WTC11 (cell line): ENCODE data around the gene KLHL7. TPM values are rescaled to one million over a fixed set of nuclear protein-coding genes. Genes with fewer than 3 reads are reported as not detected.
A peak's percentile ranks its signal among the peaks of the same experiment; 100 is the strongest.

Experiments
- ATAC-seq: fragments of 200-7000 bp; cut with Tn5 transposase; 2 replicates; pipeline ENCODE4 v1.10.0; 2021; ENCODE audit warnings: mild to moderate bottlenecking, moderate library complexity
- CTCF ChIA-PET: fragments of 300-600 bp; sonication (Branson Sonifier 250); formaldehyde crosslinking; loops from one replicate; lab custom pipeline; 2021; ENCODE audit warnings: antibody characterized with exemption; lab: Charles Lee
- POLR2A ChIA-PET: fragments of 350-600 bp; sonication (Branson Sonifier 250); formaldehyde crosslinking; loops from one replicate; lab custom pipeline; 2021; ENCODE audit warnings: antibody characterized with exemption; lab: Charles Lee
- DNase-seq: peaks from one replicate; pipeline ENCODE4 v3.0.0; 2021; ENCODE audit warnings: low spot score
- H3K27ac Mint-ChIP-seq: 2 replicates; pipeline ENCODE4 v1.8.0; 2021; ENCODE audit warnings: mixed read lengths
- H3K27me3 Mint-ChIP-seq: 2 replicates; pipeline ENCODE4 v1.8.0; 2021; ENCODE audit warnings: low read depth, mild to moderate bottlenecking, moderate library complexity, mixed read lengths
- H3K36me3 Mint-ChIP-seq: 2 replicates; pipeline ENCODE4 v1.8.0; 2021; ENCODE audit warnings: mixed read lengths
- H3K4me1 Mint-ChIP-seq: 2 replicates; pipeline ENCODE4 v1.8.0; 2022; ENCODE audit warnings: mixed read lengths
- H3K4me3 Mint-ChIP-seq: 2 replicates; pipeline ENCODE4 v1.8.0; 2021; ENCODE audit warnings: mild to moderate bottlenecking, moderate library complexity, mixed read lengths
- H3K9me3 Mint-ChIP-seq: 2 replicates; pipeline ENCODE4 v1.8.0; 2021; ENCODE audit warnings: mixed read lengths
- ATF6 ChIP-seq: sonication (generic); formaldehyde crosslinking; IDR thresholded peaks from 2 replicates; pipeline ENCODE4 v1.8.1; 2023; ENCODE audit warnings: mild to moderate bottlenecking, missing genetic modification reagents
- CBFB ChIP-seq: sonication (generic); formaldehyde crosslinking; IDR thresholded peaks from 2 replicates; pipeline ENCODE4 v1.8.1; 2022; ENCODE audit warnings: mild to moderate bottlenecking, low read depth, missing genetic modification reagents
- CREM ChIP-seq: sonication (generic); formaldehyde crosslinking; IDR thresholded peaks from 2 replicates; pipeline ENCODE4 v1.8.1; 2022; ENCODE audit warnings: mild to moderate bottlenecking, missing genetic modification reagents, moderate library complexity
- EMX1 ChIP-seq: fragments of 250-450 bp; sonication (Bioruptor Pico); IDR thresholded peaks from 2 replicates; pipeline ENCODE4 v1.8.0; 2021; ENCODE audit warnings: mild to moderate bottlenecking
- ESRRA ChIP-seq: sonication (generic); formaldehyde crosslinking; IDR thresholded peaks from 2 replicates; pipeline ENCODE4 v1.8.1; 2022; ENCODE audit warnings: mild to moderate bottlenecking, missing genetic modification reagents, borderline replicate concordance
- FOXJ3 ChIP-seq: sonication (generic); formaldehyde crosslinking; IDR thresholded peaks from 2 replicates; pipeline ENCODE4 v1.9.0; 2021; ENCODE audit warnings: missing genetic modification reagents, mild to moderate bottlenecking, borderline replicate concordance
- FOXP1 ChIP-seq: sonication (generic); formaldehyde crosslinking; IDR thresholded peaks from 2 replicates; pipeline ENCODE4 v1.8.0; 2022; ENCODE audit warnings: missing genetic modification reagents, mild to moderate bottlenecking, moderate library complexity, borderline replicate concordance
- JUN ChIP-seq: sonication (generic); formaldehyde crosslinking; IDR thresholded peaks from 2 replicates; pipeline ENCODE4 v1.8.0; 2023; ENCODE audit warnings: mild to moderate bottlenecking, missing genetic modification reagents
- MLX ChIP-seq: sonication (generic); formaldehyde crosslinking; IDR thresholded peaks from 2 replicates; pipeline ENCODE4 v1.8.1; 2023; ENCODE audit warnings: mild to moderate bottlenecking, missing genetic modification reagents, moderate library complexity
- OVOL2 ChIP-seq: fragments of 250-450 bp; sonication (Bioruptor Pico); IDR thresholded peaks from 2 replicates; pipeline ENCODE4 v1.9.0; 2021; ENCODE audit warnings: mild to moderate bottlenecking, borderline replicate concordance
- RORB ChIP-seq: fragments of 250-450 bp; sonication (Bioruptor Pico); IDR thresholded peaks from 2 replicates; pipeline ENCODE4 v1.9.0; 2021; ENCODE audit warnings: mild to moderate bottlenecking
- SMAD3 ChIP-seq: sonication (generic); formaldehyde crosslinking; IDR thresholded peaks from 2 replicates; pipeline ENCODE4 v1.8.0; 2022; ENCODE audit warnings: missing genetic modification reagents, mild to moderate bottlenecking, borderline replicate concordance
- TCF7 ChIP-seq: sonication (generic); formaldehyde crosslinking; IDR thresholded peaks from 2 replicates; pipeline ENCODE4 v1.8.0; 2022; ENCODE audit warnings: mild to moderate bottlenecking, low read depth, missing genetic modification reagents, moderate library complexity
- TEAD1 ChIP-seq: sonication (generic); formaldehyde crosslinking; IDR thresholded peaks from 2 replicates; pipeline ENCODE4 v1.8.0; 2022; ENCODE audit warnings: mild to moderate bottlenecking, missing genetic modification reagents
- TEAD4 ChIP-seq: sonication (generic); formaldehyde crosslinking; IDR thresholded peaks from 2 replicates; pipeline ENCODE4 v1.8.0; 2022; ENCODE audit warnings: mild to moderate bottlenecking, missing genetic modification reagents
- USF2 ChIP-seq: sonication (generic); formaldehyde crosslinking; IDR thresholded peaks from 2 replicates; pipeline ENCODE4 v1.8.1; 2023; ENCODE audit warnings: mild to moderate bottlenecking, missing genetic modification reagents, moderate library complexity
- ZBTB21 ChIP-seq: sonication (generic); formaldehyde crosslinking; IDR thresholded peaks from 2 replicates; pipeline ENCODE4 v1.8.1; 2023; ENCODE audit warnings: mild to moderate bottlenecking, missing genetic modification reagents, borderline replicate concordance
- ZNF263 ChIP-seq: sonication (generic); formaldehyde crosslinking; IDR thresholded peaks from 2 replicates; pipeline ENCODE4 v1.8.1; 2022; ENCODE audit warnings: low read depth, mild to moderate bottlenecking, moderate library complexity, missing genetic modification reagents
- ZNF396 ChIP-seq: fragments of 250-450 bp; sonication (Bioruptor Pico); IDR thresholded peaks from 2 replicates; pipeline ENCODE4 v1.8.0; 2021; ENCODE audit warnings: mild to moderate bottlenecking, moderate library complexity, borderline replicate concordance
- ZNF416 ChIP-seq: fragments of 250-450 bp; sonication (Bioruptor Pico); IDR thresholded peaks from 2 replicates; pipeline ENCODE4 v1.9.0; 2021; ENCODE audit warnings: mild to moderate bottlenecking, inconsistent platforms
- ZNF423 ChIP-seq: fragments of 250-450 bp; sonication (Bioruptor Pico); IDR thresholded peaks from 2 replicates; pipeline ENCODE4 v2.1.2; 2022; ENCODE audit warnings: mild to moderate bottlenecking, moderate library complexity
- ZSCAN18 ChIP-seq: fragments of 250-450 bp; sonication (Bioruptor Pico); IDR thresholded peaks from 2 replicates; pipeline ENCODE4 v2.1.2; 2022; ENCODE audit warnings: mild to moderate bottlenecking, moderate library complexity
- total RNA-seq: library from RNA; stranded (reverse); gene quantifications from 3 replicates; pipeline ENCODE4 v1.2.3, GENCODE V29; 2021
- TF ChIP-seq, protein P1 (sequence below): sonication (generic); formaldehyde crosslinking; IDR thresholded peaks from 2 replicates; pipeline ENCODE4 v1.8.1; 2022; ENCODE audit warnings: low read depth, mild to moderate bottlenecking, moderate library complexity, missing genetic modification reagents, borderline replicate concordance

KLHL7 gene
- total RNA-seq, 1 experiment from 2014 or later, result 82.1 TPM

GRCh38 chr7:23183279-23184012 lies 77.9 kb downstream of the KLHL7 start:
- Mint-ChIP-seq H3K9me3 (no peaks in the 10 kb centered on the region), H3K4me1 (peaks cover 15% of the 10 kb centered on the region), H3K27me3 (no peaks in the 10 kb centered on the region), H3K4me3 (peak overlapping the region; percentile 85), H3K27ac (peak overlapping the region; percentile 83), H3K36me3 (peaks cover 22% of the 10 kb centered on the region)
- POLR2A ChIA-PET, result interaction anchor here (1.2 to 1.4 kb wide), 2 partner anchors 10 to 77 kb away, joined by 3 to 4 read pairs; no protein-coding TSS in a partner anchor
- TF ChIP-seq ZBTB21 (CRISPR knock-in tag) (no peak), JUN (no peak), CREM (CRISPR knock-in tag) (no peak), TEAD4 (no peak), ZNF423 (CRISPR knock-in tag) (no peak)
- DNase-seq (no peak), ATAC-seq (no peak)
- CTCF ChIA-PET, result interaction anchor here (0.6 kb wide), 1 partner anchor 738 kb away, joined by 3 read pairs; no protein-coding TSS in a partner anchor

DNA sequence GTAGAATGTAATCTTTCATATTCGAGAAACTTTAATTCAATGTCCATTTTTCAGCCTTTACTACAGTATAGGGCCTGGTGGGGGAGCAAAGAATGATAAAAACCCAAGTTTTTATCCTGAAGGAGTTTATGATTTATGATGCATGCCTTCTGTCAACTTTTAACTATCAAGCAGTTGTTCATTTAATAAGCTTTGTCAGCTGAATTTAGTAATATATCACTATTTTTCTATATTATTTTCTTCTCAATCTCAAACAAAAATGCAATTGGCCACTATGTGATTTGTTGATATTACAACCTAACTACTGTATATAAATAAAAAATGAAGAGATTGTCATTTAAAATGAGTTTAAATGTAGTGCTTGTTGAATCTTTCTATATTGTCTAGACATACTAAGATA lies 78.7 kb downstream of the KLHL7 start:
- Mint-ChIP-seq H3K36me3 (peaks cover 30% of the 10 kb centered on the region), H3K27me3 (no peaks in the 10 kb centered on the region), H3K4me1 (peaks cover 15% of the 10 kb centered on the region), H3K27ac (0 out of 2 replicates have a peak overlapping the region, but pooled peaks have one; percentile 63), H3K4me3 (peak overlapping the region; percentile 85; the same call in 1 of the 2 replicates), H3K9me3 (no peaks in the 10 kb centered on the region)
- CTCF ChIA-PET, result interaction anchor here (0.6 to 1.3 kb wide), 4 partner anchors 10 to 88 kb away, joined by 3 to 10 read pairs (median 4); no protein-coding TSS in a partner anchor
- POLR2A ChIA-PET, result interaction anchor here (1.4 kb wide), 1 partner anchor 9 kb away, joined by 4 read pairs; no protein-coding TSS in a partner anchor
- ATAC-seq (no peak), DNase-seq (no peak)
- TF ChIP-seq TCF7 (CRISPR knock-in tag) (no peak), RORB (no peak), USF2 (CRISPR knock-in tag) (no peak), ESRRA (CRISPR knock-in tag) (no peak), SMAD3 (no peak), TEAD4 (no peak), ZNF263 (CRISPR knock-in tag) (no peak), EMX1 (CRISPR knock-in tag) (no peak), OVOL2 (no peak), FOXJ3 (CRISPR knock-in tag) (no peak), MLX (CRISPR knock-in tag) (no peak), ZNF416 (CRISPR knock-in tag) (no peak), TEAD1 (no peak), ZSCAN18 (CRISPR knock-in tag) (no peak), ZNF396 (CRISPR knock-in tag) (no peak), CREM (CRISPR knock-in tag) (no peak), FOXP1 (CRISPR knock-in tag) (no peak), CBFB (CRISPR knock-in tag) (no peak), ATF6 (CRISPR knock-in tag) (no peak)
- TF ChIP-seq, protein P1, sequence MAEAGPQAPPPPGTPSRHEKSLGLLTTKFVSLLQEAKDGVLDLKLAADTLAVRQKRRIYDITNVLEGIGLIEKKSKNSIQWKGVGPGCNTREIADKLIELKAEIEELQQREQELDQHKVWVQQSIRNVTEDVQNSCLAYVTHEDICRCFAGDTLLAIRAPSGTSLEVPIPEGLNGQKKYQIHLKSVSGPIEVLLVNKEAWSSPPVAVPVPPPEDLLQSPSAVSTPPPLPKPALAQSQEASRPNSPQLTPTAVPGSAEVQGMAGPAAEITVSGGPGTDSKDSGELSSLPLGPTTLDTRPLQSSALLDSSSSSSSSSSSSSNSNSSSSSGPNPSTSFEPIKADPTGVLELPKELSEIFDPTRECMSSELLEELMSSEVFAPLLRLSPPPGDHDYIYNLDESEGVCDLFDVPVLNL (CRISPR knock-in tag), result no peak
